ENCODE results near the gene PGD. TPM values are rescaled to one million over a fixed set of nuclear protein-coding genes. Genes with fewer than 3 reads are reported as not detected.
"Not testable (repeated sequence)": the region's sequence is repeated elsewhere in the genome, so short reads cannot be mapped to it uniquely, and the experiment has no call there.

The PGD gene
- polyA plus RNA-seq, 12 donors, result 85.0 to 131 (median 109) TPM; not detected in 1

GRCh38 chr1:10389271-10389973 is 9.4 kb upstream of the PGD start:
- DNase-seq, result no peak

DNA sequence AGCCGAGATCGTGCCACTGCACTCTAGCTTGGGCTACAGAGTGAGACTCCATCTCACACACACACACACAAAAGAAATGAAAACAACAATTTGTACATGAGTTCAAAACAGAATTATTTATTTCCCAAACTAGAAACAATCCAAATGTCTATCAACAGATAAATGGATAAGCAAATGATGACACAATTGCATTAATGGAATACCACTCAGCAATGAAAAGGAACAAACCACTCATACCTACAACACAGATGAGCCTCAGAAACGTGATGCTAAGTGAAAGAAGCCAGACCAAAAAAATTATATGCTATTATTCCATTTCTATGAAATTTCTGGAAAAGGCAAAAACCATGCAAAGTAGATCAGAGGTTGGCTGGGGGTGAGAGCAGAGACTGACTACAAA is 2.0 kb upstream of the PGD start:
- no peak for DNase-seq

DNA sequence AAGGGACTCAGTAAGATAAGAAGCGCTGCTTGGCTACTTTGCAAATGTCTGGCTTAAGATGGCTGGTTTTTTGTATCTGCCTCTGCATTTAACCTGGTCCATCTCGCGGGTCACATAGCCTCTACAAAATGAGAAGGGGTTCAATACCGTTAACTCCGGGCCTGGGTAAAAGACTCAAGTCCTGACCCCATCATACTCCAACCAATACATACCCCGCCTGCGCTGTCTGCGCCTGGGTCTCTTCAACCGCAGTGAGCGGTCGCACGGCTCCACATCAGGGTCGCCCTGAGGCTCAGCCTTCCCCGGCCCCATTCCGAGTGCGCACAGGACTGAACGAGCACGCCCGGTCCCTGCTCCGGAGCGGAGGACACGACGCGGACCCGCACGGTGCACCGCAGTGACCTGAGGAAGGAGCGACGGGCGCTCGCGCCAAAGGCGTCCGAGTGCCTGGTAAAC is 558 bp upstream of the PGD start:
- DNase-seq, result no peak

DNA sequence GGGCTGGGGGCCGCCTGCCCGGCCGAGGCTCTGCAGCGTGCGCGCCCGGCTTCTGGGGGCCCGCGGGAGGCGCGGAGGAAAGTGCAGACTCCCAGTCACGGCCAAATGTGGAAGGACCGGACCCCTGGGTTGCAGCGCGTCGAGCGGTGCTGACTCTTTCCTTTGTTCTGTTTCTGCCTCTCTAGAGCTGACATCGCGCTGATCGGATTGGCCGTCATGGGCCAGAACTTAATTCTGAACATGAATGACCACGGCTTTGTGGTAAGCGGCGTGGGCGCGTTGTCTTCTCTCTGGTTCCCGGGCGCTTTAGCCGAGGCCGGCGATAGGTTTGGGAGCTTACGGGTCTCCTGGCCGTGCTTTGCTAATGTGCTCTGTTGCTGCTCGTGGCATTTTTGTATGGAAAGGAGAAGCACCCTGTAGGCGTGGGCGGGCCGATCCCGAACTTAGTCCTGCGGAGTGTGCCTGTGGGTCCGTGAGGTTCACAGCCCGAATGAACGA is 629 bp downstream of the PGD start:
- DNase-seq, result peak; percentile 34

DNA sequence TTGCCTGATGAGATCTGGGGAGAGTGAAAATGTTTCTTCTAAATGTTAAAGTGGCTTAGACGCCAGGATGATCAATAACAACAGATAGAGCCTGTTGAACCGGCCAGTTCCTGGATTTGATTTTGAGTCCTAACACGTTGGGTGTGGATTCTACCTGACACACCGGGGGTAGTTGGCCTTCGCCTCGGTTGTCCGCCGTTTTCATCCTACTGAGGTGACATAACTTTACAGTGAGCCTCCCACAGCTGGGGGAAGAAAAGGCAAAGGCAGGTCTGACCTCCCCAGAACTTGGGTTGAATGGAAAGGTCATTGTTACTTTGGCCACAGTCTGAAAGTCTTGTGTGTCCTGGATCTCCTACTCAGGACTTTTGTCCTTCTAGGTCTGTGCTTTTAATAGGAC is 1.1 kb downstream of the PGD start:
- DNase-seq, result no peak

- DNase-seq, result no peak
These were observed 2.4 kb downstream of the PGD start for GRCh38 chr1:10401281-10401680.

DNA sequence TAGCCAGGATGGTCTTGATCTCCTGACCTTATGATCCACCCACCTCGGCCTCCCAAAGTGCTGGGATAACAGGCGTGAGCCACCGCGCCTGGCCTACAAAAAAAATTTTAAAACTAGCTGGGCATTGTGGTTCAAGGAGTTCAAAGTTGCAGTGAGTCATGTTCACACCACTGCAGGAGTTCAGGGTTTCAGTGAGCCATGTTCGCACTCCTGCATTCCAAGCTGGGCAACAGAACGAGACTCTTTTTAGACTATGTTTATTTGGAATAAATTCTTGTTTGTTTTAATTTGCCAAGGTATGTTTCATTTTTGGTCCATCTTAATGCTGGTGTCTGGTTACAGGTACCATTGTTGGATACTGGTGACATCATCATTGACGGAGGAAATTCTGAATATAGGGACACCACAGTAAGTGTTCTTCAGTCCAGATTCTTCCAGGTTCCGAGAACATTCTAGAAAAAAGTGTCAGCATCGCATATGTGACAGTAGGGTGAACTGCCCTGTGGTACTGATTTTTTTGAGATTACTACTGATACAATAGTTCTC is 3.9 kb downstream of the PGD start:
- DNase-seq, result no peak

GRCh38 chr1:10407201-10407600 is 8.3 kb downstream of the PGD start:
- DNase-seq, result no peak

DNA sequence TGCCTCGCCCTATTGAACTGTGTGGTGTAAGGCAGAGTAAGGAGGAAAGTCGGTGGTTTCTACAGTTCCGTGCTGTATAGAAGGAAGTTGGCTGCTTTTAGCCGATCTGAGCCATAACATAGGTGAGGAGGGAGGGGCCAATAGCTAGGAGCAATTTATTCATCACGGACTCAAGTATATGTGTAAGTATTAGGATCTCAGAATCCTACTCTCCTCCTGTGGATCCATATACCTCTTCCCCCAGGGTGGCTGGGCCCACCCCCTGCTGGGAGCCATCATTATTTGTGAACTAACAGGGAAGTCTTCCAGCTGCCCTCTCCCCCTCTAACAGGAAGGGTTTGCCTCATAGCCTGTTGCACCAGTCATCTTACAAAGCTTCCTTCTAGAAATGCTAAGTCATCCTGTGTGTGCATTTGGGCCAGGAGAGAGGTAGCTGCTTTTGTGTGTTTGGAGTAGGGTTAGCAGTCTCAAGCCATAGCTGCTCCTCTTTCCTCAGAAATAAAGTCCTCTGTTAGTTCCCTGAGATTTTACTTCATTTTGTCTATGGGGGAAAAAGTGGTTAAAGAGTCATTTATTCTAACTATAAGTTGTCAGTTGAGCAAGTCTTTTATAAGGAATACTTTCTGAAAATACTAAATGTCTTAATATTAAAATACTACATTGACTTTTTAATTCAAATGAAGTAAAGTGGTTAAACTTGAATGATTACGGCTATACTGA is 16.5 kb downstream of the PGD start:
- DNase-seq, result no peak

DNA sequence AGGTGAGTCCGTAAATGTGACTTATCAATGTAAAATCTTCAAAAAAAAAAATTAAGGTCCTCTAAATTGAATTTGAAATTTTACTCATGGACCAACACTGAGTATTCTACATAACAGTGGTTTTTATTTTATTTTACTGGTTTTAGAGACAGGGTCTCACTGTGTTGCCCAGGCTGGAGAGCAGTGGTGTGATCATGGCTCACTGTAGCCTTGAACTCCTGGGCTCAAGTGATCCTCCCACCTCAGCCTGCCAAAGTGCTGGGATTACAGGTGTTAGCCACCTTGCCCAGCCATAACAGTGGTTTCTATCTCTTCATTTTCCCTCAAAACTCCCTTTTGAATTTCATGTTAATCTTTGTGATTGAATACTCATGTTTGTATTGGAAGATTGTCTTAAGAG is 17.1 kb downstream of the PGD start:
- DNase-seq, result not testable (repeated sequence)

DNA sequence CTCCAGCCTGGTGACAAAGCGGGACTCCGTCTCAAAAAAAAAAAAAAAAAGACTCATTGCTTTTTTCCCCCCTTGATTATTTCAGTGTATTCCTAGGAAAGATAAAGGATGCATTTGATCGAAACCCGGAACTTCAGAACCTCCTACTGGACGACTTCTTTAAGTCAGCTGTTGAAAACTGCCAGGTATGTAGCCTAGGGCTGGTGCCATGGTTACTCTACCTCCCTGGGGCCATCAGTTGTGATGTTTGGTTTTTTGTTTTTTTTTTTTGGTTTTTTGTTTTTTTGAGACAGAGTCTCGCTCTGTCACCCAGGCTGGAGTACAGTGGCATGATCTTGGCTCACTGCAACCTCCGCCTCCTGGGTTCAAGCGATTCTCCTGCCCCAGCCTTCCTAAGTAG is 19.9 kb downstream of the PGD start:
- not testable (repeated sequence) for DNase-seq

DNA sequence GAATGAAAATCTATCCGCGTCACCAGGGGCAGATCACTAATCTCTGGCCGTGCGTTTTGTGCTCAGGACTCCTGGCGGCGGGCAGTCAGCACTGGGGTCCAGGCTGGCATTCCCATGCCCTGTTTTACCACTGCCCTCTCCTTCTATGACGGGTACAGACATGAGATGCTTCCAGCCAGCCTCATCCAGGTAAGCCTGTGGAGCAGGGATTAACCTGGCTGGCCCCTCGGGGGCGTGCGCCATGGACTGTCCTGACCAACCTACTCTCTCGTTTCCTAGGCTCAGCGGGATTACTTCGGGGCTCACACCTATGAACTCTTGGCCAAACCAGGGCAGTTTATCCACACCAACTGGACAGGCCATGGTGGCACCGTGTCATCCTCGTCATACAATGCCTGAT is 20.5 kb downstream of the PGD start:
- DNase-seq, result no peak

DNA sequence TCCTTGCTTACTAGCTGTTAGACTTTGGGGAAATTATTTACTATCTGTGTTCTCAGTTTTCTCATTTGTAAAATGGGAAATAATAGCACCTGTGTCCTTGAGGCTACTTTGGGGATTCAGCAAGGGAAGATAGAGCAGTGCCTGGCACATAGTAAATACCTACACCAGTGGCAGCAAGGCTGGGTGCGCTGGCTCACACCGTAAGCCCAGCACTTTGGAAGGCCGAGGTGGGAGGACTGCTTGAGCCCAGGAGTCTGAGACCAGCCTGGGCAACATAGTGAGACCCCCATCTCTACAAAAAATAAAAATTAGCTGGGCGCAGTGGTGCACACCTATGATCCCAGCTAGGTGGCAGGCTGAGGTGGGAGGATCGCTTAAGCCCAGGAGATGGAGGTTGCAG is 22.8 kb downstream of the PGD start:
- no peak for DNase-seq

DNA sequence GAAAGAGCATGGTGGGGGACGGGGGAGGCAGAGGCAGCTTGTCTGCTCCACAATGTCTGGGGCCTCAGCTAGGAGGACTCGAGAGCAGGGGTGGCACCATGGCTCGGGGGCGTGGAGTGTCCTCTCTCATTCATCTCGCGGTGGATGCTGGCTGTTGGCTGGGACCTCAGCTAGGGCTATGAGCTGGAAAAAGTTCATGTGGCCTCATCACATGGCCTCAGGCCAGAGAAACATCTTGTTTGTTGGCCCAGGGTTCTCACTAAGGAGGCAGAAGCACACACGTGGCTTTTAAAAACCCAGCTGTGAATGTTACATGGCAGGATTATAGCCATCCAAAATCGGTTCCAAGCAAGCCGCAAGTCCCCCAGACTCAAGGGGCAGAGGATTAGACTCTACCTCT is 25.2 kb downstream of the PGD start:
- peak; percentile 64 for DNase-seq

GRCh38 chr1:10424651-10425050 is 25.8 kb downstream of the PGD start:
- no peak for DNase-seq

GRCh38 chr1:10425826-10426534 is 27.1 kb downstream of the PGD start:
- DNase-seq, result not testable (repeated sequence)

DNA sequence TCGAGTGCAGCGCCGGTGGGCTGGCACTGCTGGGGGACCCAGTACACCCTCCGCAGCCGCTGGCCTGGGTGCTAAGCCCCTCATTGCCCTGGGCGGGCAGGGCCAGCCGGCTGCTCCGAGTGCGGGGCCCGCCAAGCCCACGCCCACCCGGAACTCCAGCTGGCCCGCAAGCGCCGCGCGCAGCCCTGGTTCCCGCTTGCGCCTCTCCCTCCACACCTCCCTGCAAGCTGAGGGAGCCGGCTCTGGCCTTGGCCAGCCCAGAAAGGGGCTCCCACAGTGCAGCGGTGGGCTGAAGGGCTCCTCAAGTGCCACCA is 27.6 kb downstream of the PGD start:
- DNase-seq, result not testable (repeated sequence)

DNA sequence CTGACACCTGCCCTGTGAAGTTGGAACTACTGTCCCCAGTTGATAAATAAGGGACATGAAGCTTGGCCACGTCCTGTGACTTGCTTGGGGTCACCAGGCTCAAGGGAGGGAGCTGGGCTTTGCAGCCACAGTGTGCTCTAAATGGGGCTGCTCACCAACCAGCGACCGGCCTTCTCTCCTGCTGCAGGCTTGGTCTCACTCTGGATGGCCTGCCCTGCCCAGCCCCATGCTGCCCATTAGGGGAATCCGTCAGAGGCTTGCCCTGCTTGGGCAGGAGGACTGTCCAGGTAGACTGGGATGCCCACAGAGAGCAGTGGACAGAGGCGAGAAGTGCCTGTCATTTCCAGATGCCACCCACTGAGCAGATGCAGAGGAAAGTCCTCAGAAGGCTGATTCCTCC is 30.1 kb downstream of the PGD start:
- no peak for DNase-seq

GRCh38 chr1:10429868-10430215 is 31.0 kb downstream of the PGD start:
- no peak for DNase-seq

- peak; percentile 96 for DNase-seq
These were observed 31.6 kb downstream of the PGD start, which contains the start of gene CENPS for GRCh38 chr1:10430216-10431069. CENPS (plus strand) TSS chr1:10430433; CDS start chr1:10430518, 85 bp downstream.

GRCh38 chr1:10431070-10431730 is 32.3 kb downstream of the PGD start:
- DNase-seq, result no peak
